ENCODE data around the gene BGN. TPM values are rescaled to one million over a fixed set of nuclear protein-coding genes. Genes with fewer than 3 reads are reported as not detected.
A peak's percentile ranks its signal among the peaks of the same experiment; 100 is the strongest.

The BGN gene
- total RNA-seq, 2 donors from 2014 or later: not detected

DNA sequence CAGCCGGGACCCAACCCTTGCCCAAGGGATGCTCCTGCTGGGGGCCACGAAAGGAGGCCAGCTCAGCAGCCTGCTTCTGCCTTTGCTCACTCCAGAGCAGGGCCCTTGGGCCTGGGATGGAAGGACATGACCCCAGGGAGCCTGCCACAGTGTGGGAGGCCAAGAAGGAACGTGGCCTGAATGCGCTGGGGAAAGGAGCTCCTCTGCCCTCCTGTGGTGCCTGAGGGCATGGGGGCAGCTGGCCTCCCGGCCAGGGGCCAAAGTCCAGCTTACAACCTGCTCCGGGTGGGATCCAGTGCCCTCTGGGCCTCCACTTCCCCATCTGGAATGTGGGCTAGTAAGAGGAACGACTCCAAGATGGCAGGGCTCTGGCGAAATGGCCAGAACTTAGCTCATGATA is 20.7 kb downstream of the BGN start:
- H3K4me3 Mint-ChIP-seq: no peak overlapping the region
- ATAC-seq (replicated peaks): no peak
- H3K27ac Mint-ChIP-seq: no peak overlapping the region
- H3K9me3 Mint-ChIP-seq: no peaks in the 10 kb centered on the region
- peaks cover 8% of the 10 kb centered on the region for H3K27me3 Mint-ChIP-seq
- no peaks in the 10 kb centered on the region for H3K36me3 Mint-ChIP-seq (ENCODE audit: low read depth)
- peaks cover 4% of the 10 kb centered on the region for H3K4me1 Mint-ChIP-seq

DNA sequence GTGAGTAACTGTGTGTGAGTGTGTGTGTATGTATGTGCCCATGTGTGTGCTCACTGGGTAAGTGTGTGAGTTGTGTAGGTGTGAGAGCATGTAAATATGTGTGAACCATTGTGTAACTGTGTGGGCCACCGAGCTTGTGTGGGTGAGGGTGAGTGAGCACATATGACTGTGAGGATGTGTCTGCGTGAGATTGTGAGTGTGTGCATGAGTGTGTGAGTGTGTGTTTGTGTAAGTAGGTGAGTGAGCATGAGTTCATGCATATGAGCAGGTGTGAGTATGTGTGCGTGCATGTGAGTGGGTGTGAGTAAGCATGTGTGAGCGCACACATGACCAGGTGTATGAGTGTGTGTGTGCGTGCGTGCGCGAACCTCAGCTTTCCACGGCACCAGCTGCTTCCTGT is 21.3 kb downstream of the BGN start:
- peaks cover 8% of the 10 kb centered on the region for H3K27me3 Mint-ChIP-seq
- no peak overlapping the region for H3K27ac Mint-ChIP-seq
- H3K4me3 Mint-ChIP-seq: no peak overlapping the region
- H3K36me3 Mint-ChIP-seq (ENCODE audit: low read depth): no peaks in the 10 kb centered on the region
- ATAC-seq (replicated peaks): peak; percentile 34
- H3K4me1 Mint-ChIP-seq: peaks cover 4% of the 10 kb centered on the region
- H3K9me3 Mint-ChIP-seq: no peaks in the 10 kb centered on the region

DNA sequence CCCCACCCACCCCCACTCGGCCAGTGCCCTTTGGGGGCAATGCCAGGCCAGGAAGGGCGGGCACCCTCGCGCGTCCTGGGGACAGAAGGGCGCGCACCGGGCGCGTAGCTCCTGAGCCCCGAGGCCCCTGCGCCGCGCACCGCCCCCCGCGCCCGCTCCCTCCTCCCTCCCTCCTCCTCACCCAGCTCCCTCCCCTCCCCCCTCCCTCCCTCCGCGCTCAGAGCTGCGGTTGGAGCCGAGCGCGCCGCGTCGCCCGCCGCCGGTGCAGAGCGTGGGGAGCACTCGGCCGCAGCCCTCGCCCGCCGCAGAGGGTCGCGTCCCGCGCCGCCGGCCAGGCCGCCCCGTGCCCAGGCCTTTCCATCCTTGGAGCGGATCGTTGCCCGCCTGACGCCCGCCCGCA is 22.6 kb downstream of the BGN start, which contains the start of gene ATP2B3:
Gene ATP2B3, plus strand, starts transcription at position 220 of the 400 bp plus-strand sequence. CDS start 18,606 bp downstream, outside the sequence.
- H3K9me3 Mint-ChIP-seq: no peaks in the 10 kb centered on the region
- H3K4me3 Mint-ChIP-seq: no peak within 1 kb of the TSS
- H3K4me1 Mint-ChIP-seq: peaks cover 4% of the 10 kb centered on the region
- H3K36me3 Mint-ChIP-seq (ENCODE audit: low read depth): no peaks in the 10 kb centered on the region
- ATAC-seq (replicated peaks): no peak
- H3K27ac Mint-ChIP-seq: no peak within 1 kb of the TSS
- H3K27me3 Mint-ChIP-seq: peaks cover 8% of the 10 kb centered on the region

- Mint-ChIP-seq H3K4me1 (peaks cover 4% of the 10 kb centered on the region), H3K4me3 (no peak overlapping the region), H3K27ac (no peak overlapping the region), H3K36me3 (ENCODE audit: low read depth) (no peaks in the 10 kb centered on the region), H3K9me3 (no peaks in the 10 kb centered on the region), H3K27me3 (peaks cover 8% of the 10 kb centered on the region)
- no peak for ATAC-seq (replicated peaks)
These were observed 23.4 kb downstream of the BGN start for GRCh38 chrX:153517946-153518834.

DNA sequence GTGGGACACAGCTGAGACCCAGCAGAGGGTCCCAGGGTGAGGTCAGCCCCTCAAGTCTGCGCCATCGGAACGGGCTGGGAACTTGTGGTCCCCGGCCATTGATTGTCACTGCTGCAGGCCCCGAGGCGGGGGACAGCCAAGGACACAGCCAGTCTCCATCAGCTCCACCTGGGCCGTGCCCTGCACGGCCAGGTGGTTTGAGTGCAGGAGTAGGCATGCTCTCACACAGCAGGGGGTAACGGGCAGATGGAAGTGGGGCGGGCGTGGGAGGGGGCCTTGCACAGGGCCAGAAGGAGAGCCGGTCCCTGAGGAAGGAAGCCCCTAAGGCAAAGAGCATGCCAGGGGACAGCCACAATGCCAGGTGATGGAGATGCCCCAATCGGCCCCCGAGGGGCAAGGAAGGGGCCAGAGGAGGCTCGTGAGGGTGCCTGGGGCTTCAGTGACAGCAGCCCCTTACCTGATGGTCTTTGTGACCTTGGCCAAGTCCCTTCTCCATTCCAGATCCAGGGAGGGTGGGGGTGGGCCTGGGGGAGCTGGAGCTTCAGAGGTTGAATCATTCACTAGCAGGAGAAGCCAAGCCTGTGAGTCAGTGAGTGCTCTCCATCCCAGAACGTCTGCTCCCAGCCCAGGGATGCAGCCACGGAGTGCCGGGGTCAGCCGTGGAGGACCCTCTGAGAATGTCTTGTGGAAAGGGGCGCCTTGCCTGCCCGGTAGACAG is 24.9 kb downstream of the BGN start:
- ATAC-seq (replicated peaks): no peak
- no peak overlapping the region for H3K27ac Mint-ChIP-seq
- H3K27me3 Mint-ChIP-seq: peaks cover 8% of the 10 kb centered on the region
- peaks cover 4% of the 10 kb centered on the region for H3K4me1 Mint-ChIP-seq
- no peak overlapping the region for H3K4me3 Mint-ChIP-seq
- no peaks in the 10 kb centered on the region for H3K9me3 Mint-ChIP-seq
- H3K36me3 Mint-ChIP-seq (ENCODE audit: low read depth): no peaks in the 10 kb centered on the region

DNA sequence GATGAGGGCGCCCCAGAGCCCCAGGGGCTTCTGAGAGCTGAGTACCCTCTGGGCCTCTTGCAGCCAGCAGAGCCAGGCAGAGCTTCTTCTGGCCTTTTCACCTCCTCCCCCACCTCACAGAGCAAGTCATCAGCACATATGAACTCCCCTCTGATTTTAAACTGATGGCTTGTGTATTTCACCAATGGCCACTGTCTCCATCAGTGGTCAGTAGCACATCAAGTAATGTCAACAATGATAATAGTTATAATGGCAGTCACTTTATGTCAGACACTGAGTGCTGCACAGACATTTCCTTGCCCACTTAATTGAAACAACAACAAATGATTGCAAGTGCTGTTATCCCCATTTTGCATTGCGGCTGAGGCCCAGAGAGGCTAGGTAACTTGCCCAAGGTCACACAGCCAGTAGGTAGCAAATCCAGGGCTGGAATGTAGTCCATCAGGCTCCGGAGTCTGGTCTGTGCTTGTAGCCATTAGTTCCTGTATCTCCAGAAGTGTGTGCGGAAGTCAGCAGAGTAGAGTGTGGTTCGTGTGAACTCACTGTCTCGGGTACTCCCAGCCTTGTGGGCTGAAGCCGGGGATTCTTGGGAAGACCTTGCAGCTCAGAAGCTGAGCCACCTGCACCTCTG is 25.6 kb downstream of the BGN start:
- Mint-ChIP-seq H3K36me3 (ENCODE audit: low read depth) (no peaks in the 10 kb centered on the region), H3K9me3 (no peaks in the 10 kb centered on the region)
- ATAC-seq (replicated peaks): no peak

GRCh38 chrX:153521034-153521433 is 26.3 kb downstream of the BGN start:
- Mint-ChIP-seq H3K9me3 (no peaks in the 10 kb centered on the region), H3K4me3 (no peak overlapping the region), H3K36me3 (ENCODE audit: low read depth) (no peaks in the 10 kb centered on the region), H3K27ac (no peak overlapping the region), H3K4me1 (peaks cover 2% of the 10 kb centered on the region), H3K27me3 (peaks cover 4% of the 10 kb centered on the region)
- ATAC-seq (replicated peaks): no peak

More for the DNA sequence above, 25.6 kb downstream of the BGN start:
- H3K27me3 Mint-ChIP-seq: peaks cover 8% of the 10 kb centered on the region
- no peak overlapping the region for H3K27ac Mint-ChIP-seq
- H3K4me1 Mint-ChIP-seq: peaks cover 4% of the 10 kb centered on the region
- no peak overlapping the region for H3K4me3 Mint-ChIP-seq

DNA sequence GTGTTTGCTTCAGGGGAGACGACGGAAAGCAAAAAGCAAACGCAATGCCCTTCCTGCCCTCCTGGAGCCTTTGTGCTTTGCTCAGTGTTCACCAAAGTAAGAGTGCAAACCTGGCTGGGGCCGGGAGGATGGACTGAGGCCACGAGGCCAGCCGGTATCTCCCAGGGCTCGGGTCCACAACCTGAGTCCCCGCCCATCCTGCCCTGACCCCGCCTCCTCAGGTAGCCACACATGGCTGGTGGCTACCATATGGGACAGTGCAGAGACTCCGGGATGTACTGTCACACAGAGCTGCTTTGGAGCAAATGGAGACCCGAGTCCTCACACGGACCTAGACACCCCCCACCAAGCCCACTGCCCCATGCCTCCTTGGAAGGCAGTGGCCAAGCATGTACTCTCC is 27.5 kb downstream of the BGN start:
- no peak overlapping the region for H3K27ac Mint-ChIP-seq
- H3K4me1 Mint-ChIP-seq: no peaks in the 10 kb centered on the region
- no peak for ATAC-seq (replicated peaks)
- no peaks in the 10 kb centered on the region for H3K9me3 Mint-ChIP-seq
- no peaks in the 10 kb centered on the region for H3K36me3 Mint-ChIP-seq (ENCODE audit: low read depth)
- H3K27me3 Mint-ChIP-seq: peaks cover 3% of the 10 kb centered on the region
- no peak overlapping the region for H3K4me3 Mint-ChIP-seq

DNA sequence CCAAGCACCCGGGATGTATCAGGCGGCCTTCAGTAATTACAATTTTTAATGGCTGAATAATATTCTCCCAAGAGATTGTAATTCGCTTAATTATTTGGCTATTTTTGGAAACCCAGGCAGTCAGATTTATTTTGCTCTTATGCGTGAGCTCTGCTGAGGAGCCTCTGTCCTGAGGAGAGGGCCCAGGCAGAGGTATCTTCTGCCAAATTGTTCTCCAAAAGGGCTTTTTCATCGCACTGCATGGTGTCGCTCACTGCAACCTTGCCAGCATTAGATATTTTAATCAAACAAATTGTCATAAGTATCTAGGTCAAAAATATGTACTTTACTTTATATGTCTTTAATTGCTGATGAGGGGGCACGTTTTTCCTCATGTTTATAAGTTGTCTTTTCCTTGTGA is 28.5 kb downstream of the BGN start:
- no peaks in the 10 kb centered on the region for H3K9me3 Mint-ChIP-seq
- H3K27me3 Mint-ChIP-seq: peaks cover 2% of the 10 kb centered on the region
- H3K4me1 Mint-ChIP-seq: no peaks in the 10 kb centered on the region
- H3K36me3 Mint-ChIP-seq (ENCODE audit: low read depth): no peaks in the 10 kb centered on the region
- no peak overlapping the region for H3K4me3 Mint-ChIP-seq
- no peak overlapping the region for H3K27ac Mint-ChIP-seq
- ATAC-seq (replicated peaks): no peak

- no peak for ATAC-seq (replicated peaks)
- H3K4me1 Mint-ChIP-seq: no peaks in the 10 kb centered on the region
- H3K27me3 Mint-ChIP-seq: no peaks in the 10 kb centered on the region
- no peaks in the 10 kb centered on the region for H3K9me3 Mint-ChIP-seq
- no peaks in the 10 kb centered on the region for H3K36me3 Mint-ChIP-seq (ENCODE audit: low read depth)
- H3K27ac Mint-ChIP-seq: no peak overlapping the region
- no peak overlapping the region for H3K4me3 Mint-ChIP-seq
These were observed 29.5 kb downstream of the BGN start for GRCh38 chrX:153524234-153524633.

GRCh38 chrX:153525451-153525850 is 30.7 kb downstream of the BGN start:
- H3K27ac Mint-ChIP-seq: no peak overlapping the region
- no peak for ATAC-seq (replicated peaks)
- no peak overlapping the region for H3K4me3 Mint-ChIP-seq
- no peaks in the 10 kb centered on the region for H3K27me3 Mint-ChIP-seq
- H3K9me3 Mint-ChIP-seq: no peaks in the 10 kb centered on the region
- no peaks in the 10 kb centered on the region for H3K36me3 Mint-ChIP-seq (ENCODE audit: low read depth)
- no peaks in the 10 kb centered on the region for H3K4me1 Mint-ChIP-seq

GRCh38 chrX:153526042-153526441 is 31.3 kb downstream of the BGN start:
- no peak overlapping the region for H3K4me3 Mint-ChIP-seq
- ATAC-seq (replicated peaks): no peak
- no peaks in the 10 kb centered on the region for H3K36me3 Mint-ChIP-seq (ENCODE audit: low read depth)
- H3K4me1 Mint-ChIP-seq: no peaks in the 10 kb centered on the region
- no peaks in the 10 kb centered on the region for H3K9me3 Mint-ChIP-seq
- no peak overlapping the region for H3K27ac Mint-ChIP-seq
- no peaks in the 10 kb centered on the region for H3K27me3 Mint-ChIP-seq

- Mint-ChIP-seq H3K9me3 (no peaks in the 10 kb centered on the region), H3K27ac (no peak overlapping the region), H3K4me3 (no peak overlapping the region), H3K4me1 (no peaks in the 10 kb centered on the region), H3K36me3 (ENCODE audit: low read depth) (no peaks in the 10 kb centered on the region), H3K27me3 (no peaks in the 10 kb centered on the region)
- ATAC-seq (replicated peaks): no peak
These were observed 32.0 kb downstream of the BGN start for GRCh38 chrX:153526801-153527200.

DNA sequence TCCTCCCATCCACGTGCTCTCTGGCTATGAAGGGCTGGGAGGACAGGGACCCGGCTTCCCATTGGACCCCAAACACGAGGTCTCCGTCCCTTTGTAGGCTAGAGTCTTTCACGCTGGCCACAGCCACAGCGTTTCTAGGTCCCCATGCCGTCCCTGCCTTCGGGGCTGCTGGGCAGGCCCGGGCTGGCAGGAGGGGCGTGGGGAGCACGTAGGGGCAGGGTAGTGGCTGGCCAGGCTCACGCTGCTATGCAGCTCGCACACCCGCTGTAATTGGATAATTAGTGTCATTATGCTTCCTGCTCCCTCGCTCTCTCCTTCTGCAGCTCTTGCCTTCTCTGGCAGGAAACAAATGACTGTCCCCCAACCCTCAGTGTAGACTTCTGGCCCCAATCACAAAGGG is 32.4 kb downstream of the BGN start:
- H3K27ac Mint-ChIP-seq: no peak overlapping the region

More for the DNA sequence above, 32.4 kb downstream of the BGN start:
- Mint-ChIP-seq H3K4me1 (no peaks in the 10 kb centered on the region), H3K27me3 (no peaks in the 10 kb centered on the region), H3K36me3 (ENCODE audit: low read depth) (no peaks in the 10 kb centered on the region), H3K9me3 (no peaks in the 10 kb centered on the region), H3K4me3 (no peak overlapping the region)
- no peak for ATAC-seq (replicated peaks)
